H9 (cell line): ENCODE results near the gene INO80. TPM values are rescaled to one million over a fixed set of nuclear protein-coding genes. Genes with fewer than 3 reads are reported as not detected.

Experiments
- DNase-seq: peaks from one replicate; pipeline ENCODE4 v3.0.0-alpha.2; 2017
- H2AFZ ChIP-seq: one replicate; pipeline ENCODE4 v1.6.1; 2013; ENCODE audit warnings: mild to moderate bottlenecking, low read length, control low read depth, moderate library complexity
- H2AK5ac ChIP-seq: 2 replicates; pipeline ENCODE4 v1.6.1; 2013; ENCODE audit warnings: low read length, control low read depth, mixed read lengths; ENCODE audit not compliant: insufficient read length
- H2BK120ac ChIP-seq: one replicate; pipeline ENCODE4 v1.6.1; 2013; ENCODE audit warnings: low read depth, mild to moderate bottlenecking, low read length, control low read depth, inconsistent platforms; ENCODE audit not compliant: poor library complexity, severe bottlenecking
- H2BK12ac ChIP-seq: 2 replicates; pipeline ENCODE4 v1.6.1; 2013; ENCODE audit warnings: low read length, control low read depth, mixed read lengths, low read depth; ENCODE audit not compliant: insufficient read length
- H2BK15ac ChIP-seq: 2 replicates; pipeline ENCODE4 v1.6.1; 2013; ENCODE audit warnings: low read depth, low read length, control low read depth
- H2BK20ac ChIP-seq: one replicate; pipeline ENCODE4 v1.6.1; 2013; ENCODE audit warnings: low read depth, mild to moderate bottlenecking, low read length, control low read depth, inconsistent platforms; ENCODE audit not compliant: poor library complexity, severe bottlenecking
- H2BK5ac ChIP-seq: 2 replicates; pipeline ENCODE4 v1.6.1; 2013; ENCODE audit warnings: low read length, control low read depth, mixed read lengths; ENCODE audit not compliant: insufficient read length
- H3K14ac ChIP-seq: 2 replicates; pipeline ENCODE4 v1.6.1; 2013; ENCODE audit warnings: low read length, control low read depth; ENCODE audit not compliant: insufficient read depth
- H3K18ac ChIP-seq: 2 replicates; pipeline ENCODE4 v1.6.1; 2013; ENCODE audit warnings: low read depth, mild to moderate bottlenecking, mixed read lengths, low read length, control low read depth; ENCODE audit not compliant: insufficient read length
- H3K23ac ChIP-seq: 2 replicates; pipeline ENCODE4 v1.6.1; 2013; ENCODE audit warnings: low read length, control low read depth, mixed read lengths, low read depth; ENCODE audit not compliant: insufficient read length
- H3K23me2 ChIP-seq: 2 replicates; pipeline ENCODE4 v1.6.1; 2013; ENCODE audit warnings: low read depth, mild to moderate bottlenecking, mixed read lengths, low read length, control low read depth; ENCODE audit not compliant: insufficient read length, poor library complexity, severe bottlenecking
- H3K27ac ChIP-seq: 2 replicates; pipeline ENCODE4 v1.5.1; 2013; ENCODE audit warnings: low read length, control low read depth, mixed read lengths, low read depth; ENCODE audit not compliant: insufficient read length
- H3K27me3 ChIP-seq: 2 replicates; pipeline ENCODE4 v1.6.1; 2013; ENCODE audit warnings: low read length, control low read depth, inconsistent platforms; ENCODE audit not compliant: insufficient read depth
- H3K4ac ChIP-seq: 2 replicates; pipeline ENCODE4 v1.6.1; 2013; ENCODE audit warnings: low read depth, mild to moderate bottlenecking, control low read depth, inconsistent platforms, low read length, moderate library complexity
- H3K4me1 ChIP-seq: 2 replicates; pipeline ENCODE4 v1.6.1; 2013; ENCODE audit warnings: low read length, control low read depth, inconsistent platforms; ENCODE audit not compliant: insufficient read depth
- H3K4me2 ChIP-seq: 2 replicates; pipeline ENCODE4 v1.6.1; 2013; ENCODE audit warnings: low read length, control low read depth, mixed read lengths; ENCODE audit not compliant: insufficient read length, insufficient read depth
- H3K56ac ChIP-seq: 2 replicates; pipeline ENCODE4 v1.6.1; 2013; ENCODE audit warnings: low read depth, mild to moderate bottlenecking, mixed read lengths, low read length, control low read depth; ENCODE audit not compliant: insufficient read length
- H3K79me1 ChIP-seq: 2 replicates; pipeline ENCODE4 v1.6.1; 2013; ENCODE audit warnings: low read depth, mild to moderate bottlenecking, moderate library complexity, low read length, control low read depth, inconsistent platforms; ENCODE audit not compliant: insufficient read depth, poor library complexity, severe bottlenecking
- H3K79me2 ChIP-seq: 2 replicates; pipeline ENCODE4 v1.6.1; 2013; ENCODE audit warnings: low read length, control low read depth, inconsistent platforms; ENCODE audit not compliant: insufficient read depth
- H3K9ac ChIP-seq: 2 replicates; pipeline ENCODE4 v1.6.1; 2013; ENCODE audit warnings: low read length, control low read depth, mixed read lengths; ENCODE audit not compliant: insufficient read length; ENCODE audit errors: extremely low read depth
- H3K9me3 ChIP-seq: one replicate; pipeline ENCODE4 v1.6.1; 2013; ENCODE audit warnings: low read depth, low read length, inconsistent platforms; ENCODE audit not compliant: control insufficient read depth
- H3T11ph ChIP-seq: one replicate; pipeline ENCODE4 v1.6.1; 2013; ENCODE audit warnings: mild to moderate bottlenecking, low read length, control low read depth, inconsistent platforms
- H4K20me1 ChIP-seq: one replicate; pipeline ENCODE4 v1.6.1; 2013; ENCODE audit not compliant: control insufficient read depth, insufficient read length, insufficient read depth
- H4K5ac ChIP-seq: 2 replicates; pipeline ENCODE4 v1.6.1; 2013; ENCODE audit warnings: low read depth, mild to moderate bottlenecking, mixed read lengths, low read length, control low read depth; ENCODE audit not compliant: insufficient read length
- H4K8ac ChIP-seq: replicated peaks from 2 replicates; pipeline ENCODE4 v1.6.1; 2013; ENCODE audit warnings: low read length, control low read depth, mixed read lengths, low read depth; ENCODE audit not compliant: insufficient read length
- H4K91ac ChIP-seq: 2 replicates; pipeline ENCODE4 v1.6.1; 2013; ENCODE audit warnings: low read depth, mild to moderate bottlenecking, moderate library complexity, mixed read lengths, low read length, control low read depth; ENCODE audit not compliant: insufficient read length
- H3K27ac Mint-ChIP-seq, 3 experiments: 2 replicates in 2 of 3; 3 replicates in 1 of 3; pipeline ENCODE4 v1.8.0; 2020 to 2021; ENCODE audit warnings: mixed read lengths in 3 of 3, mild to moderate bottlenecking in 1 of 3, moderate library complexity in 1 of 3
- H3K27me3 Mint-ChIP-seq: 2 replicates; pipeline ENCODE4 v1.8.0; 2021; ENCODE audit warnings: low read depth, mild to moderate bottlenecking, moderate library complexity, mixed read lengths
- H3K36me3 Mint-ChIP-seq, 3 experiments: 2 replicates in 2 of 3; 3 replicates in 1 of 3; pipeline ENCODE4 v1.8.0; 2020 to 2021; ENCODE audit warnings: low read depth in 3 of 3, mixed read lengths in 3 of 3; ENCODE audit not compliant: insufficient read depth in 1 of 3
- H3K4me1 Mint-ChIP-seq, 2 experiments: 2 replicates each; pipeline ENCODE4 v1.8.0; 2020; ENCODE audit warnings: mixed read lengths in 2 of 2
- H3K4me3 Mint-ChIP-seq, 2 experiments: 2 replicates in 1 of 2; 3 replicates in 1 of 2; pipeline ENCODE4 v1.8.0; 2020 to 2021; ENCODE audit warnings: mild to moderate bottlenecking in 2 of 2, mixed read lengths in 2 of 2, moderate library complexity in 1 of 2
- H3K9me3 Mint-ChIP-seq, 2 experiments: 2 replicates in 1 of 2; 3 replicates in 1 of 2; pipeline ENCODE4 v1.8.0; 2020; ENCODE audit warnings: mild to moderate bottlenecking in 2 of 2, mixed read lengths in 2 of 2, moderate library complexity in 1 of 2
- WGBS: extraction: QIAGEN DNeasy Blood & Tissue Kit; methylation state at CpG from one replicate; pipeline ENCODE4 v1.1.7; 2013; ENCODE audit warnings: missing lambda C conversion rate, low lambda C conversion rate, mixed read lengths; ENCODE audit not compliant: insufficient read length; ENCODE audit errors: extremely low coverage; 5-methylcytosine and 5-hydroxymethylcytosine counted together
- total RNA-seq: library from RNA; stranded (reverse); gene quantifications from 2 replicates; pipeline ENCODE4 v1.2.1, GENCODE V29; 2021
- TF ChIP-seq, protein P1 (sequence below): fragments of 200-600 bp; sonication (generic); conservative IDR thresholded peaks from 3 replicates; pipeline ENCODE4 v1.8.0; 2021; ENCODE audit warnings: antibody characterized with exemption, mild to moderate bottlenecking

Gene INO80
- total RNA-seq, 1 experiment from 2014 or later: 29.2 TPM

DNA sequence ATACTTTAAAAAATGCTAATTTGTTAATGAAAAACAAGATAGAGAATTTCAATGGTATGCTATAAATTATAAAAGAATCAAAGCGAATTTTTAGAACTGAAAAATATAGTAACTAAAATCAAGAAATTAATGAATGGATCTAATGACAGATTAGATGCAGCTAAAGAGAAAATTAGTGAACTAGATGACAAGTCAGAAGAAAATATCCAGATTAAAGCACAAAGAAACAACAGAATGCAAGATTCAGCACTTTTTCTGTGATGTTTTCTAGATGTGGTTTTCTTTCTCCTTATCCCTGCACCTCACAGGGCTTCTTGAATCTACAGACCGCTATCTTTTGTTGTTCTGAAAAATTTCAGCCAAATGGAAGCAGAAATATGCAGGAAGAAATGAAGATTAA, 54.4 kb downstream of the INO80 start:
- H3K18ac ChIP-seq: no peak overlapping the region
- no peak overlapping the region for H2AK5ac ChIP-seq
- H4K8ac ChIP-seq: no peak overlapping the region
- H3K9me3 Mint-ChIP-seq: peaks cover 21 to 29% of the 10 kb centered on the region in 2 experiments
- no peak for DNase-seq
- no peak overlapping the region for H2BK120ac ChIP-seq
- no peaks in the 10 kb centered on the region for H3K9me3 ChIP-seq
- no peaks in the 10 kb centered on the region for H3K4me1 ChIP-seq
- no peak overlapping the region for H3K4ac ChIP-seq
- no peak overlapping the region for H2BK12ac ChIP-seq
- H3K27me3 ChIP-seq: no peaks in the 10 kb centered on the region
- peaks cover 77 to 92% (median 91%) of the 10 kb centered on the region in 3 experiments for H3K36me3 Mint-ChIP-seq
- no peak overlapping the region for H2BK20ac ChIP-seq
- no CpG with 5 or more reads among the region's 2 CpGs for WGBS
- H4K91ac ChIP-seq: no peak overlapping the region
- H2BK5ac ChIP-seq: no peak overlapping the region
- no peak overlapping the region for H2AFZ ChIP-seq
- H3K79me1 ChIP-seq: no peaks in the 10 kb centered on the region
- no peak overlapping the region for H3K27ac Mint-ChIP-seq
- no peaks in the 10 kb centered on the region for H3K4me1 Mint-ChIP-seq
- no peak overlapping the region for H3K23ac ChIP-seq
- H3K23me2 ChIP-seq: no peaks in the 10 kb centered on the region
- H3T11ph ChIP-seq: no peak overlapping the region
- no peak overlapping the region for H3K27ac ChIP-seq
- H3K56ac ChIP-seq: no peak overlapping the region
- no peak overlapping the region for H3K4me2 ChIP-seq
- no peak overlapping the region for H3K14ac ChIP-seq
- H4K5ac ChIP-seq: no peak overlapping the region
- no peak overlapping the region for H2BK15ac ChIP-seq
- no peaks in the 10 kb centered on the region for H4K20me1 ChIP-seq
- TF ChIP-seq, protein P1, sequence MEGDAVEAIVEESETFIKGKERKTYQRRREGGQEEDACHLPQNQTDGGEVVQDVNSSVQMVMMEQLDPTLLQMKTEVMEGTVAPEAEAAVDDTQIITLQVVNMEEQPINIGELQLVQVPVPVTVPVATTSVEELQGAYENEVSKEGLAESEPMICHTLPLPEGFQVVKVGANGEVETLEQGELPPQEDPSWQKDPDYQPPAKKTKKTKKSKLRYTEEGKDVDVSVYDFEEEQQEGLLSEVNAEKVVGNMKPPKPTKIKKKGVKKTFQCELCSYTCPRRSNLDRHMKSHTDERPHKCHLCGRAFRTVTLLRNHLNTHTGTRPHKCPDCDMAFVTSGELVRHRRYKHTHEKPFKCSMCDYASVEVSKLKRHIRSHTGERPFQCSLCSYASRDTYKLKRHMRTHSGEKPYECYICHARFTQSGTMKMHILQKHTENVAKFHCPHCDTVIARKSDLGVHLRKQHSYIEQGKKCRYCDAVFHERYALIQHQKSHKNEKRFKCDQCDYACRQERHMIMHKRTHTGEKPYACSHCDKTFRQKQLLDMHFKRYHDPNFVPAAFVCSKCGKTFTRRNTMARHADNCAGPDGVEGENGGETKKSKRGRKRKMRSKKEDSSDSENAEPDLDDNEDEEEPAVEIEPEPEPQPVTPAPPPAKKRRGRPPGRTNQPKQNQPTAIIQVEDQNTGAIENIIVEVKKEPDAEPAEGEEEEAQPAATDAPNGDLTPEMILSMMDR: no peak
- no peak overlapping the region for H3K9ac ChIP-seq
- H3K27me3 Mint-ChIP-seq: no peaks in the 10 kb centered on the region
- no peak overlapping the region for H3K4me3 Mint-ChIP-seq
- no peaks in the 10 kb centered on the region for H3K79me2 ChIP-seq
